PC-9 (cell line): ENCODE data around the gene LY86. TPM values are rescaled to one million over a fixed set of nuclear protein-coding genes. Genes with fewer than 3 reads are reported as not detected.

Experiments
- BruUV-seq: library from RNA; stranded (reverse); fragments of 400-500 nt; replicated peaks from 2 replicates; lab custom pipeline; 2021; lab: Mats Ljungman, UMichigan
- CTCF ChIA-PET: fragments of 300-600 bp; sonication (Branson Sonifier 250); formaldehyde crosslinking; loops from one replicate; lab custom pipeline; 2022; ENCODE audit warnings: antibody characterized with exemption; lab: Charles Lee
- POLR2A ChIA-PET: fragments of 300-600 bp; sonication (Branson Sonifier 250); formaldehyde crosslinking; loops from one replicate; lab custom pipeline; 2022; ENCODE audit warnings: antibody characterized with exemption; ENCODE audit not compliant: unreplicated experiment; lab: Charles Lee
- DNase-seq, 2 experiments: peaks; one replicate each; pipeline versions ENCODE4 v3.0.0 to v3.0.0-alpha.2; 2015 to 2022; ENCODE audit warnings: mixed read lengths in 1 of 2
- H2AFZ ChIP-seq: fragments of 200-600 bp; sonication (generic); 2 replicates; pipeline ENCODE4 v1.8.1; 2017; ENCODE audit warnings: antibody characterized with exemption
- H3F3A ChIP-seq: fragments of 200-600 bp; sonication (generic); 2 replicates; pipeline ENCODE4 v1.8.1; 2017; ENCODE audit warnings: antibody characterized with exemption, mild to moderate bottlenecking, low read depth; ENCODE audit not compliant: insufficient read depth
- H3K27ac ChIP-seq: fragments of 200-600 bp; sonication (generic); 2 replicates; pipeline ENCODE4 v1.6.1; 2016; ENCODE audit warnings: mixed run types
- H3K27me3 ChIP-seq: fragments of 200-600 bp; sonication (generic); 2 replicates; pipeline ENCODE4 v1.6.1; 2016; ENCODE audit warnings: low read depth, mixed run types; ENCODE audit not compliant: insufficient read depth
- H3K36me3 ChIP-seq: fragments of 200-600 bp; sonication (generic); 2 replicates; pipeline ENCODE4 v1.6.1; 2016; ENCODE audit warnings: low read depth, mixed run types
- H3K4me1 ChIP-seq: fragments of 200-600 bp; sonication (generic); replicated peaks from 2 replicates; pipeline ENCODE4 v1.6.1; 2016; ENCODE audit warnings: mixed run types; ENCODE audit not compliant: insufficient read depth
- H3K4me2 ChIP-seq: fragments of 200-600 bp; sonication (generic); 2 replicates; pipeline ENCODE4 v1.6.1; 2017; ENCODE audit warnings: mixed run types
- H3K4me3 ChIP-seq: fragments of 200-600 bp; sonication (generic); 2 replicates; pipeline ENCODE4 v1.6.1; 2016; ENCODE audit warnings: mixed run types
- H3K79me2 ChIP-seq: fragments of 200-600 bp; sonication (generic); 2 replicates; pipeline ENCODE4 v1.6.1; 2017; ENCODE audit warnings: low read depth, mixed run types
- H3K9me2 ChIP-seq: fragments of 200-600 bp; sonication (generic); 2 replicates; pipeline ENCODE4 v1.8.1; 2017; ENCODE audit warnings: mild to moderate bottlenecking; ENCODE audit not compliant: insufficient read depth
- H3K9me3 ChIP-seq: fragments of 200-600 bp; sonication (generic); 2 replicates; pipeline ENCODE4 v1.8.1; 2016; ENCODE audit warnings: low read depth; ENCODE audit not compliant: insufficient read depth
- H4K20me1 ChIP-seq: fragments of 200-600 bp; sonication (generic); 2 replicates; pipeline ENCODE4 v1.8.1; 2017; ENCODE audit not compliant: insufficient read depth
- EZH2 ChIP-seq: fragments of 200-600 bp; sonication (generic); IDR thresholded peaks from 2 replicates; pipeline ENCODE4 v1.8.0; 2017; ENCODE audit warnings: antibody characterized with exemption, low read depth
- intact Hi-C: fragments of 100-400 bp; cut with micrococcal nuclease; formaldehyde crosslinking; loops from one replicate; pipeline ENCODE4 v1.10.0; 2022; ENCODE audit not compliant: unreplicated experiment
- total RNA-seq: library from RNA; stranded (reverse); gene quantifications from 2 replicates; pipeline ENCODE4 v1.2.3, GENCODE V29; 2021
- TF ChIP-seq, protein P1 (sequence below): fragments of 200-600 bp; sonication (generic); conservative IDR thresholded peaks from 2 replicates; pipeline ENCODE4 v1.6.1; 2017; ENCODE audit warnings: mixed run types, antibody characterized with exemption, mild to moderate bottlenecking, moderate library complexity

LY86 gene
- total RNA-seq, 1 experiment from 2014 or later, result not detected

DNA sequence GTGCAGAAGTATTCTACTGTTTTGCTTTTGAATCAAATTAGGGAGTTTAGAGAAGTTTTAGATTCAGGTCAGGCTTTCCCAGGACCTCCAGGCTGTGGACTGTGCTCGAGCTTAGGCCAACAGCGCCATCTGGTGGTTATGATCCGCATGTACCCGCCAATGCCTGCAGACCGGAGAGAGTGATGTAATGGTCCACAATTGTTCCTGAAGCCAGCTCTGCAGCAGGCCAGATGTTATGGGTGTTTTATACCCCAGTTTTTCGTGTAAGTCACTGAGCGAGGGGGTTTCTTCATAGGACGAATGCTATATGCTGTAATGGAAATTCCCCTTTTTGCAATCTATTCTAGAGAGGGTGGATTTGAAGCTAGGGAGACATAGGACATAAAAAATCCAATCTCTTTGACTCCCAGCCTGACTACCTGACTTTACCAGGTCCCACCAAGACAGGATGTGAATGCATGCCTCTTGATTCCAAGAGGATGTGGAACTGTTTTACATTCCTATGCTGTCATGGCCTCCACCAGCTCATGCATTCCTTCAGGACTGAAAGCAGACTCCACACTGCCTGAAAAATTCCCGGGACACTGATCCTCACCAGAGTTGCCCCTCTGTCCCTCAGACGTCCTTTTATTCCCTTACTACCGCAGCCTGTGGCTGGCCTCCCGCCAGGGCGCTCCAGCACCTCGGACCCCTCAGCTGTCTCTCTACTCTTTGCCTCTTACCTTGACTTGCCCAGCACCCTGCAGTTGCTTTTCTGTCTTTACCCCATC is 41.2 kb upstream of the LY86 start:
- POLR2A ChIA-PET, result no interaction called here
- BruUV-seq, result no TSS peak
- TF ChIP-seq EZH2, result no peak
- TF ChIP-seq, protein P1, sequence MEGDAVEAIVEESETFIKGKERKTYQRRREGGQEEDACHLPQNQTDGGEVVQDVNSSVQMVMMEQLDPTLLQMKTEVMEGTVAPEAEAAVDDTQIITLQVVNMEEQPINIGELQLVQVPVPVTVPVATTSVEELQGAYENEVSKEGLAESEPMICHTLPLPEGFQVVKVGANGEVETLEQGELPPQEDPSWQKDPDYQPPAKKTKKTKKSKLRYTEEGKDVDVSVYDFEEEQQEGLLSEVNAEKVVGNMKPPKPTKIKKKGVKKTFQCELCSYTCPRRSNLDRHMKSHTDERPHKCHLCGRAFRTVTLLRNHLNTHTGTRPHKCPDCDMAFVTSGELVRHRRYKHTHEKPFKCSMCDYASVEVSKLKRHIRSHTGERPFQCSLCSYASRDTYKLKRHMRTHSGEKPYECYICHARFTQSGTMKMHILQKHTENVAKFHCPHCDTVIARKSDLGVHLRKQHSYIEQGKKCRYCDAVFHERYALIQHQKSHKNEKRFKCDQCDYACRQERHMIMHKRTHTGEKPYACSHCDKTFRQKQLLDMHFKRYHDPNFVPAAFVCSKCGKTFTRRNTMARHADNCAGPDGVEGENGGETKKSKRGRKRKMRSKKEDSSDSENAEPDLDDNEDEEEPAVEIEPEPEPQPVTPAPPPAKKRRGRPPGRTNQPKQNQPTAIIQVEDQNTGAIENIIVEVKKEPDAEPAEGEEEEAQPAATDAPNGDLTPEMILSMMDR, result peak; percentile 88
- Histone ChIP-seq H4K20me1 (no peaks in the 10 kb centered on the region), H3K27ac (no peak overlapping the region), H2AFZ (no peak overlapping the region), H3K27me3 (peaks cover 13% of the 10 kb centered on the region), H3K9me3 (no peaks in the 10 kb centered on the region), H3K4me1 (no peaks in the 10 kb centered on the region), H3K4me2 (peak overlapping the region; percentile 56), H3F3A (no peaks in the 10 kb centered on the region), H3K9me2 (no peaks in the 10 kb centered on the region), H3K36me3 (no peaks in the 10 kb centered on the region), H3K4me3 (peak overlapping the region; percentile 0; the same call in 1 of the 2 replicates), H3K79me2 (no peaks in the 10 kb centered on the region)
- DNase-seq, result peak; percentile 42 to 83
- CTCF ChIA-PET, result interaction anchor here (0.5 to 0.7 kb wide), 3 partner anchors 1104 to 1145 kb away, joined by 3 read pairs; no protein-coding TSS in a partner anchor
- intact Hi-C loops, result loop anchor here (1.0 to 10.0 kb wide), 5 partner anchors 490 to 1404 kb away; no protein-coding TSS in a partner anchor

DNA sequence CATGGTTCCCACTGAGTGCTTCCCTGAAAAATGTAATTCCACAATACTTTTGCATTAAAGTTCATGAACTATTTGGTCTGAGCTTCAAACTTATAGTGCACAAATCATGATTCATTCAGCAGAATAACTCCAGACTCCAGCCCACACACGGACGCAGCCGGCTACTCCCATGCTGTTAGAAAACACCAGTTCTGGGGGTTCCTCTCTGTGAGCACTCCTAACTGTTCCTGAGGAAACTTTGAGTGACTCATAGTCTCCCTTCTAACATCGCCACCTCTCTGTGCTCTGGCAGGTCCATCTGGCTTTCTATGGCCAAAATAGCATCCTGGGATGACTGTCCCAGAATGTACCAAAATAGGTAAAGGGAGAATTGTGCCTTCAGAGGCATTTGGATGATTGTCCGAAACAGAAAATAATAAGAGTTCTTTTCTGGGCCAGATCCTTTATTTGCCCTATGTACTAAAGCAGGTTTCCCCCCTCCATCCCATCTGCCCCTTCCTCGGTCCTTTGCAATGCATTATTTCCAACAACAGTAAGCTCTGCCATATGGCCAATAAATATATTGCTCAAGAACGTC is 32.3 kb upstream of the LY86 start:
- H3K4me1 ChIP-seq, result no peaks in the 10 kb centered on the region
- H3K27ac ChIP-seq, result no peak overlapping the region
- TF ChIP-seq, protein P1, result no peak
- no peak for TF ChIP-seq EZH2
- intact Hi-C loops, result loop anchor here (5.0 kb wide), 1 partner anchor 1061 kb away; no protein-coding TSS in a partner anchor
- H3K36me3 ChIP-seq, result no peaks in the 10 kb centered on the region
- no peak overlapping the region for H3K4me3 ChIP-seq
- H3F3A ChIP-seq, result no peaks in the 10 kb centered on the region
- H3K9me3 ChIP-seq, result no peaks in the 10 kb centered on the region
- no peak overlapping the region for H2AFZ ChIP-seq
- ChIA-PET POLR2A (no interaction called here), CTCF (no interaction called here)
- no TSS peak for BruUV-seq
- H3K4me2 ChIP-seq, result no peak overlapping the region
- H3K9me2 ChIP-seq, result no peaks in the 10 kb centered on the region
- no peak for DNase-seq
- H3K27me3 ChIP-seq, result peaks cover 5% of the 10 kb centered on the region; the same call in 1 of the 2 replicates
- H3K79me2 ChIP-seq, result no peaks in the 10 kb centered on the region
- H4K20me1 ChIP-seq, result no peaks in the 10 kb centered on the region

DNA sequence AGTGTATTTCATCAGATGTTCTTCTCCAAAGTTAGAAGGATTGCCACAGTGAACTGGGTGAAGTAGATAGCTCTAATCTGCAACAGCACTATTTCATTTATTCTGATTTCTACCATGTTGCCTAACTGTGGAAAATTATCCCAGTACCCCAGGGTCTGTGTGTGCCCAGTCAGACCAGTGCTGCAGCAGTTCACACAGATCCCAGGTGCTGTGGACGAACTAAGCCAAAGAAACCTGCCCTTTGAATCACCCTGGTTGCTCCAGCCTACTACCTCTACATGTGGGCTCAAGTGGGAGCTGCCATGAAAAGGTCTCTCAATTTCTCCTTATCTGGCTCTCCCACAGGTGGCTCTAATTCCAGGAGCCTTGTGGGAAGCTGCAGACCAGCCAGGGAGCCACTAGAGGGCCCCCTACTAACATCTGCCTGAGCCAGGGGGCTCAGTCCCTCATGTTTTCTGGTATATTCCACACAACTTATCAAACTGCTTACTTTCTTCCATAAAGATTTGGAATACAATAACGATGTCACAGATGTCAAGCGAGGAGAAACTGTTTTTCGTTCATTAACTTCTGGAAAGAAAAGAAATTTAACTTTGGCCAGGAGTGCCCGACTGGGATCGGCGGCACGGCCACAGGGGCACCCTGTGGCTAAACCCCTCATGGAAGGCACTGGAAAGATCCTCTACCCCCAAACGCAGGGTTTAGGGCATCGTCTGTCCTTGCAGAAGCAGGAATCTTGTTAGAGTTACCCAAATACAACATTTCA is 31.6 kb upstream of the LY86 start:
- Histone ChIP-seq H3K4me2 (no peak overlapping the region), H2AFZ (no peak overlapping the region), H3K27me3 (peaks cover 5% of the 10 kb centered on the region; the same call in 1 of the 2 replicates), H3K4me1 (no peaks in the 10 kb centered on the region), H3K27ac (no peak overlapping the region), H3K9me3 (no peaks in the 10 kb centered on the region), H3K36me3 (no peaks in the 10 kb centered on the region), H4K20me1 (no peaks in the 10 kb centered on the region), H3F3A (no peaks in the 10 kb centered on the region), H3K4me3 (no peak overlapping the region), H3K79me2 (no peaks in the 10 kb centered on the region), H3K9me2 (no peaks in the 10 kb centered on the region)
- POLR2A ChIA-PET, result no interaction called here
- CTCF ChIA-PET, result no interaction called here
- intact Hi-C loops, result loop anchor here (5.0 kb wide), 1 partner anchor 1060 kb away; no protein-coding TSS in a partner anchor
- TF ChIP-seq, protein P1, result peak; percentile 72
- TF ChIP-seq EZH2, result no peak
- peak in 1 of 2 experiments; percentile 41 for DNase-seq
- no TSS peak for BruUV-seq
